ENCODE data around the gene HBG2. TPM values are rescaled to one million over a fixed set of nuclear protein-coding genes. Genes with fewer than 3 reads are reported as not detected.

HBG2 gene
- total and polyA plus RNA-seq, 2 of the 8 experiments (the other 6 are each of a cell fraction or from before 2014, with no cell fraction given): 0.23 TPM; not detected in 1

DNA sequence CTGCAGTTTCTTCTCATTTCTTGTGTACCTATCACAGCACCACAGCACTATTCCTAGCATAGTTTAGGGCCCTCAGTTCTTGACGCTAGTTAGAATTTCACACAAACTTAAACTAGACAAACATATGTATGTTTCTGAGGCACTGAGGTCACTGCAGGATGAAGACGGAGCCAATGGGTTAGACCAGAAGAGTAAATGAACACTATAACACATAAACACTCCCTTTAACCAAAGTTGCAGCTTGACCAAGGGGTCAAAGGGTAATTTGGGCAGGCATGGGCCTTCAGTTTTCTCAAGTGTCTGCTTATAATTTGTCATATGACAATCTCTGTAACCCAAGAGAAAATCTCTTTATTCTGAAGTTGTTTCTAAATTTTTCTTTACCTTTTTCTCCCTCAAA is 28.0 kb upstream of the HBG2 start (continued):
- TF ChIP-seq ATF2 (IDR thresholded peaks at IDR 0.05; ENCODE audit: low read length): no peak
- TF ChIP-seq PHF8 (conservative IDR thresholded peaks at IDR 0.05; ENCODE audit: low read depth, low read length): no peak
- no peak for TF ChIP-seq RAD21 (IDR thresholded peaks at IDR 0.05 in 1 of 2, conservative IDR thresholded peaks at IDR 0.05 in 1 of 2; ENCODE audit: low read depth in 2 of 2, low read length in 2 of 2)
- no peak for TF ChIP-seq SP4 (IDR thresholded peaks at IDR 0.05; ENCODE audit: low read length)
- TF ChIP-seq BCL11A (IDR thresholded peaks at IDR 0.05; ENCODE audit: low read depth in 2 of 2, low read length in 2 of 2): no peak
